Omental fat pad (tissue), 4 donors: ENCODE results near the gene UBAP2L. TPM values are rescaled to one million over a fixed set of nuclear protein-coding genes. Genes with fewer than 3 reads are reported as not detected.
A peak's percentile ranks its signal among the peaks of the same experiment; 100 is the strongest.
"Not testable (repeated sequence)": the region's sequence is repeated elsewhere in the genome, so short reads cannot be mapped to it uniquely, and the experiment has no call there.

Experiments
- ATAC-seq: fragments of 150-250 bp; one replicate; pipeline ENCODE4 v1.9.1; 2016; ENCODE audit warnings: mild to moderate bottlenecking, moderate library complexity; ENCODE audit not compliant: low FRiP score
- DNase-seq: peaks from one replicate; pipeline ENCODE4 v3.0.0-alpha.2; 2019; ENCODE audit warnings: low spot score
- CTCF ChIP-seq, 3 donors: fragments of 450-650 bp; IDR thresholded peaks; one replicate each; pipeline ENCODE4 v1.5.1; 2016 to 2017; ENCODE audit warnings: antibody characterized with exemption in 3 of 3, mild to moderate bottlenecking in 3 of 3, moderate library complexity in 2 of 3
- total RNA-seq, 4 donors: library from RNA; depleted of rRNA; stranded (reverse); fragments of >200 nt; gene quantifications; one replicate each; pipeline ENCODE4 v1.1.0, GENCODE V29; 2016

UBAP2L gene
- total RNA-seq, 4 donors from 2014 or later = 51.9 to 92.1 (median 73.6) TPM

- DNase-seq (no peak), ATAC-seq (no peak)
- TF ChIP-seq CTCF (IDR thresholded peaks at IDR 0.05) = no peak
These were observed 43.7 kb downstream of the UBAP2L start for GRCh38 chr1:154264454-154264853.

- no peak for TF ChIP-seq CTCF (IDR thresholded peaks at IDR 0.05)
- DNase-seq (no peak), ATAC-seq (no peak)
These were observed 44.8 kb downstream of the UBAP2L start for GRCh38 chr1:154265586-154265985.

GRCh38 chr1:154270833-154271232 lies 50.1 kb downstream of the UBAP2L start:
- TF ChIP-seq CTCF (IDR thresholded peaks at IDR 0.05) = no peak
- ATAC-seq (no peak), DNase-seq (no peak)

GRCh38 chr1:154272217-154272998 lies 51.7 kb downstream of the UBAP2L start, which contains the start of gene HAX1:
Gene HAX1, plus strand, starts transcription at chr1:154272629. Its CDS starts 95 bp downstream, at chr1:154272724.
- DNase-seq = peak; percentile 82
- peak; percentile 96 for ATAC-seq
- peak in 1 of 3 donors; percentile 73 for TF ChIP-seq CTCF (IDR thresholded peaks at IDR 0.05)

GRCh38 chr1:154272999-154273563 lies 52.3 kb downstream of the UBAP2L start:
- peak; percentile 15 for ATAC-seq
- no peak for DNase-seq
- no peak for TF ChIP-seq CTCF (IDR thresholded peaks at IDR 0.05)

GRCh38 chr1:154276797-154277196 lies 56.0 kb downstream of the UBAP2L start:
- DNase-seq (no peak), ATAC-seq (no peak)
- TF ChIP-seq CTCF (IDR thresholded peaks at IDR 0.05) = no peak

- not testable (repeated sequence) for ATAC-seq, DNase-seq
These were observed 66.8 kb downstream of the UBAP2L start for GRCh38 chr1:154287591-154287990.
